Panc1 (cell line): ENCODE results near the gene JAML. TPM values are rescaled to one million over a fixed set of nuclear protein-coding genes. Genes with fewer than 3 reads are reported as not detected.
A peak's percentile ranks its signal among the peaks of the same experiment; 100 is the strongest.

ENCODE experiments used
- ATAC-seq: fragments of 200-7000 bp; cut with Tn5 transposase; 2 replicates; pipeline ENCODE4 v1.9.1; 2020; ENCODE audit warnings: mild to moderate bottlenecking, moderate library complexity
- BruUV-seq: library from RNA; stranded (reverse); fragments of 400-500 nt; replicated peaks from 2 replicates; lab custom pipeline; 2021; lab: Mats Ljungman, UMichigan
- CTCF ChIA-PET: fragments of 300-600 bp; sonication (Branson Sonifier 250); formaldehyde crosslinking; loops from one replicate; lab custom pipeline; 2022; ENCODE audit warnings: antibody characterized with exemption; lab: Charles Lee
- POLR2A ChIA-PET: fragments of 300-600 bp; sonication (Branson Sonifier 250); formaldehyde crosslinking; loops from one replicate; lab custom pipeline; 2022; ENCODE audit warnings: antibody characterized with exemption; lab: Charles Lee
- DNase-seq: peaks from one replicate; pipeline ENCODE4 v3.0.0-alpha.2; 2010; ENCODE audit warnings: low read depth, low spot score
- H3K27ac ChIP-seq: 2 replicates; pipeline ENCODE4 v1.5.1; 2011; ENCODE audit warnings: mild to moderate bottlenecking, low read length, inconsistent platforms
- H3K27me3 ChIP-seq: fragments of 200-500 bp; sonication (Bioruptor generic); 2 replicates; pipeline ENCODE4 v1.6.0; 2014; ENCODE audit warnings: low read length, inconsistent platforms; ENCODE audit not compliant: control insufficient read depth, insufficient read depth
- H3K36me3 ChIP-seq: fragments of 200-500 bp; sonication (Bioruptor generic); 2 replicates; pipeline ENCODE4 v1.5.1; 2014; ENCODE audit warnings: inconsistent platforms, mild to moderate bottlenecking, low read length, moderate library complexity; ENCODE audit not compliant: control insufficient read depth, insufficient read depth
- H3K4me1 ChIP-seq: 2 replicates; pipeline ENCODE4 v1.5.1; 2011; ENCODE audit warnings: inconsistent platforms, mild to moderate bottlenecking, low read length, moderate library complexity; ENCODE audit not compliant: control insufficient read depth, insufficient read depth
- H3K4me3 ChIP-seq, 2 experiments: 2 replicates each; pipeline ENCODE4 v1.5.1; 2011 to 2012; ENCODE audit warnings: low read depth in 2 of 2, low read length in 2 of 2, mild to moderate bottlenecking in 2 of 2, inconsistent platforms in 1 of 2, moderate library complexity in 1 of 2
- H3K9me3 ChIP-seq: fragments of 200-500 bp; sonication (Bioruptor generic); 2 replicates; pipeline ENCODE4 v1.5.1; 2014; ENCODE audit warnings: low read depth, mild to moderate bottlenecking, inconsistent platforms, low read length, moderate library complexity; ENCODE audit not compliant: control insufficient read depth, insufficient read depth
- CTCF ChIP-seq: fragments of 450-650 bp; IDR thresholded peaks from 2 replicates; pipeline ENCODE4 v1.5.1; 2017; ENCODE audit warnings: mild to moderate bottlenecking
- POLR2AphosphoS5 ChIP-seq: IDR thresholded peaks from 2 replicates; pipeline ENCODE4 v1.6.1; 2012; ENCODE audit warnings: mild to moderate bottlenecking, low read depth, low read length, moderate library complexity
- REST ChIP-seq, 2 experiments: IDR thresholded peaks; 2 replicates each; pipeline ENCODE4 v1.6.1; 2011 to 2012; ENCODE audit warnings: low read depth in 2 of 2, control low read depth in 1 of 2, low read length in 1 of 2, mild to moderate bottlenecking in 1 of 2, moderate library complexity in 1 of 2; ENCODE audit not compliant: insufficient read depth in 1 of 2
- SIN3A ChIP-seq: IDR thresholded peaks from 2 replicates; pipeline ENCODE4 v1.6.1; 2012; ENCODE audit warnings: low read depth, mild to moderate bottlenecking, low read length, moderate library complexity, borderline replicate concordance; ENCODE audit not compliant: insufficient read depth
- TCF7L2 ChIP-seq: IDR thresholded peaks from 2 replicates; pipeline ENCODE4 v1.6.1; 2011; ENCODE audit warnings: mild to moderate bottlenecking, low read depth, low read length, inconsistent platforms
- in situ Hi-C: cut with HindIII; loops from 2 replicates; pipeline ENCODE4 v1.10.0; 2016; ENCODE audit warnings: low sequenced_read_pairs, low pct_unique_long_range_greater_than_20kb
- intact Hi-C: fragments of 100-400 bp; cut with micrococcal nuclease; formaldehyde crosslinking; loops from one replicate; pipeline ENCODE4 v1.10.0; 2022; ENCODE audit not compliant: unreplicated experiment
- total RNA-seq: library from RNA; stranded (reverse); gene quantifications from one replicate; pipeline ENCODE4 v1.2.1, GENCODE V29; 2021; ENCODE audit not compliant: unreplicated experiment

JAML gene
- total RNA-seq, 1 experiment from 2014 or later: 0.39 TPM

DNA sequence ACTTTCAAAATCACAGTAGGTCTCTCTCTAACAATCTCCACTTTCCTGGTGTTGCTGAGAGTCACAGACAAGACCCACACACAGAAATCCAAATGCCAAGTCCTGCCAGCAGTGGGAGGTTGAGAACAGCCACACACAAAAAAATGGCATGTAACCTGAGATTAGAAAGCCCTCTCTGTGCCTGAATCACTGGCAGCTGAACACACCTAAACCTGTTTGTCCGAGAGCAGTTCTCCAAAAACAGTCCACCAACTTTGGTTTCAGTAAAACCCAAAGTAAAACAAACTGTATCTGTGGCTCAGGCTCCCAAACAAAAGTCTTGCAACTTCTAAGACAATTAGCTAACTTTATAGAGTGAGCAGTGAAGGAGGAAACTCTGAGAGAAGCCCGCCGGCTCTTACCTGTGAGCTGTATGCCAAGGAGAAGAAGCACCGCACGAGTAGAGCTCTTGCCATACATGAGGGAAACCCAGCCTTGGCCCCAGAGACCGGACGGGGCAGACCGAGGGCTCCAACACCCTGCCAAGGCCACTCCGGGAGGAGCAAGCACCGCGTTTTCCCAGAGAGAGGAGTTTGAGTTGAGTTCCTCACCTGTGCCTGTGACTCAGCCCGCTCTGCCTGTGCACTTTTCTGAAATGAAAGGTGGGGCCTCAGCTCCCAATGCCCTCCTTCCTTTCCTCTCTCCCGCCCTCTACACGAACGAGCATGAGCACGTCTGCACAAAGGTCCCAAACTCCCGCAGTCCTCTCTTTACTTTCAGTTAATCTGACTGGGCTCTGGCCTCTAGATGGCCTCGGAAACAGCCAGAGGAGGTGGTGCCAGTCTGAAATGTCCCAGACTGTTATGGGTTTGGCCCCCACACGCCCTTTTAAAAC lies 39.1 kb upstream of the JAML start, which contains the start of gene MPZL2:
MPZL2 (minus strand) TSS at position 603 of the 874 bp plus-strand sequence; CDS start at position 459, 144 bp downstream.
- Histone ChIP-seq H3K4me3 (peak within 1 kb of the TSS; percentile 25 to 27), H3K27me3 (peaks cover 22% of the 10 kb centered on the region), H3K4me1 (peaks cover 8% of the 10 kb centered on the region; the same call in 1 of the 2 replicates), H3K27ac (peak within 1 kb of the TSS; percentile 45), H3K36me3 (no peaks in the 10 kb centered on the region; the same call in 1 of the 2 replicates), H3K9me3 (no peaks in the 10 kb centered on the region; the same call in 1 of the 2 replicates)
- ATAC-seq (peak; percentile 87), DNase-seq (no peak)
- in situ Hi-C loops (no loop called here), intact Hi-C loops (no loop called here)
- TF ChIP-seq CTCF: no peak
- TF ChIP-seq REST (IDR thresholded peaks at IDR 0.05; ENCODE audit: insufficient read depth in 1 of 2, low read depth in 2 of 2, low read length in 1 of 2): no peak
- TF ChIP-seq TCF7L2: no peak
- no peak for TF ChIP-seq SIN3A
- no peak for TF ChIP-seq POLR2AphosphoS5
- CTCF ChIA-PET: no interaction called here
- POLR2A ChIA-PET: no interaction called here
- BruUV-seq: no TSS peak

- no peak overlapping the region for H3K4me3 ChIP-seq
- H3K9me3 ChIP-seq: no peaks in the 10 kb centered on the region; the same call in 1 of the 2 replicates
- intact Hi-C loops: no loop called here
- ATAC-seq: no peak
- no peak overlapping the region for H3K27ac ChIP-seq
- no peak for DNase-seq
- POLR2A ChIA-PET: no interaction called here
- CTCF ChIA-PET: no interaction called here
- in situ Hi-C loops: no loop called here
- peaks cover 8% of the 10 kb centered on the region; the same call in 1 of the 2 replicates for H3K4me1 ChIP-seq
- no TSS peak for BruUV-seq
- TF ChIP-seq POLR2AphosphoS5 (no peak), TCF7L2 (no peak), SIN3A (no peak), REST (IDR thresholded peaks at IDR 0.05; ENCODE audit: insufficient read depth in 1 of 2, low read depth in 2 of 2, low read length in 1 of 2) (no peak), CTCF (no peak)
- H3K36me3 ChIP-seq: no peaks in the 10 kb centered on the region; the same call in 1 of the 2 replicates
- H3K27me3 ChIP-seq: peaks cover 22% of the 10 kb centered on the region
Measured at GRCh38 chr11:118263112-118263511, 38.3 kb upstream of the JAML start.
